Liver (tissue), 9 donors: ENCODE results near the gene PDP2. TPM values are rescaled to one million over a fixed set of nuclear protein-coding genes. Genes with fewer than 3 reads are reported as not detected.
"Not testable (repeated sequence)": the region's sequence is repeated elsewhere in the genome, so short reads cannot be mapped to it uniquely, and the experiment has no call there.

Experiments
- DNase-seq: peaks from one replicate; pipeline ENCODE4 v3.0.0-alpha.2; 2017; ENCODE audit warnings: low spot score
- H3K27ac ChIP-seq, 2 donors: one replicate each; pipeline ENCODE4 v1.7.0; 2013; ENCODE audit warnings: inconsistent platforms in 2 of 2, low read length in 2 of 2, control low read depth in 1 of 2, low read depth in 1 of 2, mild to moderate bottlenecking in 1 of 2
- H3K27me3 ChIP-seq, 4 donors: one replicate each; pipeline versions ENCODE4 v1.6.1 to v1.7.0; 2013; ENCODE audit warnings: low read length in 3 of 4, inconsistent platforms in 1 of 4, mild to moderate bottlenecking in 1 of 4, moderate library complexity in 1 of 4; ENCODE audit not compliant: control insufficient read depth in 4 of 4, insufficient read depth in 4 of 4
- H3K36me3 ChIP-seq, 4 donors: one replicate each; pipeline versions ENCODE4 v1.6.1 to v1.7.0; 2013; ENCODE audit warnings: low read length in 3 of 4, mild to moderate bottlenecking in 3 of 4, low read depth in 1 of 4, moderate library complexity in 1 of 4; ENCODE audit not compliant: control insufficient read depth in 4 of 4, insufficient read depth in 3 of 4
- H3K4me1 ChIP-seq, 4 donors: one replicate each; pipeline versions ENCODE4 v1.6.1 to v1.7.0; 2013; ENCODE audit warnings: low read length in 3 of 4, mild to moderate bottlenecking in 3 of 4, moderate library complexity in 1 of 4; ENCODE audit not compliant: control insufficient read depth in 4 of 4, insufficient read depth in 4 of 4
- H3K4me3 ChIP-seq, 3 donors: one replicate each; pipeline versions ENCODE4 v1.6.1 to v1.7.0; 2013; ENCODE audit warnings: low read length in 3 of 3, control low read depth in 1 of 3, low read depth in 1 of 3, mild to moderate bottlenecking in 1 of 3
- H3K9ac ChIP-seq, 2 donors: one replicate each; pipeline ENCODE4 v1.7.0; 2013; ENCODE audit warnings: low read length in 2 of 2, mild to moderate bottlenecking in 2 of 2, moderate library complexity in 2 of 2, control low read depth in 1 of 2, low read depth in 1 of 2
- H3K9me3 ChIP-seq, 4 donors: one replicate each; pipeline versions ENCODE4 v1.6.1 to v1.7.0; 2013; ENCODE audit warnings: low read length in 3 of 4; ENCODE audit not compliant: control insufficient read depth in 4 of 4
- EGR1 ChIP-seq, 2 donors: IDR thresholded peaks; 2 replicates each; pipeline ENCODE4 v1.6.1; 2016 to 2018; ENCODE audit warnings: antibody characterized with exemption in 2 of 2, low read depth in 2 of 2
- FOXA1 ChIP-seq: IDR thresholded peaks from 2 replicates; pipeline ENCODE4 v1.6.1; 2016; ENCODE audit warnings: antibody characterized with exemption
- FOXA2 ChIP-seq: IDR thresholded peaks from 2 replicates; pipeline ENCODE4 v1.6.1; 2016; ENCODE audit warnings: antibody characterized with exemption
- GABPA ChIP-seq, 2 donors: IDR thresholded peaks in 1 of 2; conservative IDR thresholded peaks in 1 of 2; 2 replicates each; pipeline ENCODE4 v1.6.1; 2016; ENCODE audit warnings: antibody characterized with exemption in 2 of 2, mild to moderate bottlenecking in 1 of 2, moderate library complexity in 1 of 2
- HNF4A ChIP-seq, 2 donors: conservative IDR thresholded peaks; 2 replicates each; pipeline ENCODE4 v1.6.1; 2016; ENCODE audit warnings: antibody characterized with exemption in 2 of 2, mild to moderate bottlenecking in 2 of 2
- HNF4G ChIP-seq: IDR thresholded peaks from 2 replicates; pipeline ENCODE4 v1.6.1; 2016; ENCODE audit warnings: antibody characterized with exemption
- JUND ChIP-seq, 2 donors: IDR thresholded peaks; 2 replicates each; pipeline ENCODE4 v1.6.1; 2016; ENCODE audit warnings: antibody characterized with exemption in 2 of 2
- MAX ChIP-seq: IDR thresholded peaks from 2 replicates; pipeline ENCODE4 v1.6.1; 2016; ENCODE audit warnings: antibody characterized with exemption
- NR2F2 ChIP-seq: IDR thresholded peaks from 2 replicates; pipeline ENCODE4 v1.6.1; 2016; ENCODE audit warnings: antibody characterized with exemption
- RAD21 ChIP-seq, 2 donors: IDR thresholded peaks; 2 replicates each; pipeline ENCODE4 v1.6.1; 2016; ENCODE audit warnings: antibody characterized with exemption in 2 of 2, mild to moderate bottlenecking in 2 of 2
- RXRA ChIP-seq, 2 donors: IDR thresholded peaks; 2 replicates each; pipeline ENCODE4 v1.6.1; 2017 to 2018; ENCODE audit warnings: antibody characterized with exemption in 2 of 2, mild to moderate bottlenecking in 1 of 2
- SP1 ChIP-seq: IDR thresholded peaks from 2 replicates; pipeline ENCODE4 v1.6.1; 2018; ENCODE audit warnings: antibody characterized with exemption, mild to moderate bottlenecking
- TAF1 ChIP-seq: conservative IDR thresholded peaks from 2 replicates; pipeline ENCODE4 v1.6.1; 2016; ENCODE audit warnings: antibody characterized with exemption, mild to moderate bottlenecking
- YY1 ChIP-seq: IDR thresholded peaks from 2 replicates; pipeline ENCODE4 v1.6.1; 2016; ENCODE audit warnings: antibody characterized with exemption, mild to moderate bottlenecking
- ZBTB33 ChIP-seq: IDR thresholded peaks from 2 replicates; pipeline ENCODE4 v1.6.1; 2016; ENCODE audit warnings: antibody characterized with exemption
- WGBS: extraction: QIAGEN DNeasy Blood & Tissue Kit; methylation state at CpG from one replicate; pipeline ENCODE4 v1.1.7; 2013; 5-methylcytosine and 5-hydroxymethylcytosine counted together
- polyA plus RNA-seq, 2 donors: library from polyadenylated mRNA; stranded (reverse) in 1 of 2; unstranded in 1 of 2; fragments of 200-250 nt in 1 of 2; fragments of >200 nt in 1 of 2; fragmentation: Nextera tagmentation in 1 of 2; extraction: Ambion mirVana in 1 of 2; gene quantifications; one replicate each; pipeline versions ENCODE4 v1.2.1 to v1.2.3, GENCODE V29; 2013 to 2015
- total RNA-seq, 2 donors: library from RNA; depleted of rRNA; stranded (reverse); fragments of >200 nt; gene quantifications; one replicate each; pipeline ENCODE4 v1.2.3, GENCODE V29; 2014
- TF ChIP-seq, protein P1 (sequence below): IDR thresholded peaks from 2 replicates; pipeline ENCODE4 v1.6.1; 2016; ENCODE audit warnings: antibody characterized with exemption
- TF ChIP-seq, protein P2 (sequence below): IDR thresholded peaks from 2 replicates; pipeline ENCODE4 v1.6.1; 2016; ENCODE audit warnings: antibody characterized with exemption, mild to moderate bottlenecking
- TF ChIP-seq, protein P3 (sequence below): fragments of 150-350 bp; IDR thresholded peaks from 2 replicates; pipeline ENCODE4 v1.5.1; 2017; ENCODE audit warnings: improper control_type of control experiment, low read depth, low read length; ENCODE audit not compliant: missing input control
- donor health status: healthy.
- donor health status: healthy.
- donor health status: healthy.
- donor health status: healthy.
- donor health status: healthy.

PDP2 gene
- total and polyA plus RNA-seq, 4 donors, result 2.3 to 9.4 (median 6.1) TPM

DNA sequence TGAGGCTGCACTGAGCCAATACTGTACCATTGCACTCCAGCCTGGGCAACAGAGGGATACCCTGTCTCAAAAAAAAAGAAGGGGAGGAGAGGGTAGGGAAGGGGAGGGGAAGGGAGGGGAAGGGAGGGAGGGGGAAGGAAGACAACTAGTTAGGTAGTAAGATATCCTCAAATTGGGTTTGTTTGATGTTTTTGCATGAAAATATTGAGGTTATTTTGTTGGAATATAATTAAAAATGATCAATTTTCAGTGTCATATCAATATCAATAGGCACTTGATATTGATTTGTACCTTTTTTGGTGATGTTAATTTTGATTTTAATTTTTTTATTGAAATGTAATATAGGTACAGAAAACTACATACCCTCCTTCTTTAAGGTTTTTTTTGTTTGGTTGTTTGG, 16.6 kb upstream of the PDP2 start (continued):
- TF ChIP-seq MAX, result no peak
- TF ChIP-seq SP1, result no peak
- TF ChIP-seq FOXA2, result no peak
- TF ChIP-seq HNF4G, result no peak
- no peak for TF ChIP-seq EGR1 (IDR thresholded peaks at IDR 0.05; ENCODE audit: low read depth in 2 of 2)
- no peak for TF ChIP-seq JUND (IDR thresholded peaks at IDR 0.05)
- TF ChIP-seq GABPA (IDR thresholded peaks at IDR 0.05 in 1 of 2, conservative IDR thresholded peaks at IDR 0.05 in 1 of 2), result no peak
- no peak for TF ChIP-seq NR2F2
- no peak for TF ChIP-seq RXRA (IDR thresholded peaks at IDR 0.05)
- TF ChIP-seq FOXA1, result no peak
- TF ChIP-seq RAD21 (IDR thresholded peaks at IDR 0.05), result no peak

DNA sequence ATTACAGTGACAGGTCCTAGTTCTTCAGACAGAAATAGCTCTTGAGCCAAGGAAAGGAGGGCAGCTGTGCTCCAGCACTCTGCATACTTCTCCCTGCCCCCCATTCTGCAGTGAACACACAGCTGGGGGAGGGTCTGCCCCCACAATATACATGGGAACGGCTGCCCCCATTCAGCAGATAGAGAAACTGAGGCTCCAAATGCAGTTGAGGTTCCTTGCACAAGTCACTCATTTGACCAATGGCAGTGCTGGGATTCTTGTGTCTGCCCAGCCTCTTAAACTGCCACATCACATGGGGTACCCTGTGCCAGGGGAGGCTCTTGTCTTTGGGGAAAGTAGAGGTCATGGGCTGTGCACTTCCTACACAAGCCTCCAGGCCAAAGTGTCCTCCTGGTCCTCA, 10.9 kb upstream of the PDP2 start:
- no peak overlapping the region for H3K9ac ChIP-seq
- no peak for DNase-seq
- peaks cover 0 to 9% (median 3%) of the 10 kb centered on the region in 4 donors for H3K4me1 ChIP-seq
- no peaks in the 10 kb centered on the region for H3K9me3 ChIP-seq
- H3K36me3 ChIP-seq, result no peaks in the 10 kb centered on the region
- no peaks in the 10 kb centered on the region for H3K27me3 ChIP-seq
- no peak overlapping the region for H3K27ac ChIP-seq
- TF ChIP-seq YY1 (no peak), RXRA (IDR thresholded peaks at IDR 0.05) (no peak), HNF4G (no peak), FOXA2 (no peak), JUND (IDR thresholded peaks at IDR 0.05) (no peak), HNF4A (conservative IDR thresholded peaks at IDR 0.05) (no peak), EGR1 (IDR thresholded peaks at IDR 0.05; ENCODE audit: low read depth in 2 of 2) (no peak), TAF1 (no peak), RAD21 (IDR thresholded peaks at IDR 0.05) (no peak), ZBTB33 (no peak), FOXA1 (no peak), NR2F2 (no peak), MAX (no peak), GABPA (IDR thresholded peaks at IDR 0.05 in 1 of 2, conservative IDR thresholded peaks at IDR 0.05 in 1 of 2) (no peak)
- TF ChIP-seq, protein P1, sequence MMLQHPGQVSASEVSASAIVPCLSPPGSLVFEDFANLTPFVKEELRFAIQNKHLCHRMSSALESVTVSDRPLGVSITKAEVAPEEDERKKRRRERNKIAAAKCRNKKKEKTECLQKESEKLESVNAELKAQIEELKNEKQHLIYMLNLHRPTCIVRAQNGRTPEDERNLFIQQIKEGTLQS, result no peak
- TF ChIP-seq, protein P2, sequence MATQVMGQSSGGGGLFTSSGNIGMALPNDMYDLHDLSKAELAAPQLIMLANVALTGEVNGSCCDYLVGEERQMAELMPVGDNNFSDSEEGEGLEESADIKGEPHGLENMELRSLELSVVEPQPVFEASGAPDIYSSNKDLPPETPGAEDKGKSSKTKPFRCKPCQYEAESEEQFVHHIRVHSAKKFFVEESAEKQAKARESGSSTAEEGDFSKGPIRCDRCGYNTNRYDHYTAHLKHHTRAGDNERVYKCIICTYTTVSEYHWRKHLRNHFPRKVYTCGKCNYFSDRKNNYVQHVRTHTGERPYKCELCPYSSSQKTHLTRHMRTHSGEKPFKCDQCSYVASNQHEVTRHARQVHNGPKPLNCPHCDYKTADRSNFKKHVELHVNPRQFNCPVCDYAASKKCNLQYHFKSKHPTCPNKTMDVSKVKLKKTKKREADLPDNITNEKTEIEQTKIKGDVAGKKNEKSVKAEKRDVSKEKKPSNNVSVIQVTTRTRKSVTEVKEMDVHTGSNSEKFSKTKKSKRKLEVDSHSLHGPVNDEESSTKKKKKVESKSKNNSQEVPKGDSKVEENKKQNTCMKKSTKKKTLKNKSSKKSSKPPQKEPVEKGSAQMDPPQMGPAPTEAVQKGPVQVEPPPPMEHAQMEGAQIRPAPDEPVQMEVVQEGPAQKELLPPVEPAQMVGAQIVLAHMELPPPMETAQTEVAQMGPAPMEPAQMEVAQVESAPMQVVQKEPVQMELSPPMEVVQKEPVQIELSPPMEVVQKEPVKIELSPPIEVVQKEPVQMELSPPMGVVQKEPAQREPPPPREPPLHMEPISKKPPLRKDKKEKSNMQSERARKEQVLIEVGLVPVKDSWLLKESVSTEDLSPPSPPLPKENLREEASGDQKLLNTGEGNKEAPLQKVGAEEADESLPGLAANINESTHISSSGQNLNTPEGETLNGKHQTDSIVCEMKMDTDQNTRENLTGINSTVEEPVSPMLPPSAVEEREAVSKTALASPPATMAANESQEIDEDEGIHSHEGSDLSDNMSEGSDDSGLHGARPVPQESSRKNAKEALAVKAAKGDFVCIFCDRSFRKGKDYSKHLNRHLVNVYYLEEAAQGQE, result no peak
- TF ChIP-seq, protein P3, sequence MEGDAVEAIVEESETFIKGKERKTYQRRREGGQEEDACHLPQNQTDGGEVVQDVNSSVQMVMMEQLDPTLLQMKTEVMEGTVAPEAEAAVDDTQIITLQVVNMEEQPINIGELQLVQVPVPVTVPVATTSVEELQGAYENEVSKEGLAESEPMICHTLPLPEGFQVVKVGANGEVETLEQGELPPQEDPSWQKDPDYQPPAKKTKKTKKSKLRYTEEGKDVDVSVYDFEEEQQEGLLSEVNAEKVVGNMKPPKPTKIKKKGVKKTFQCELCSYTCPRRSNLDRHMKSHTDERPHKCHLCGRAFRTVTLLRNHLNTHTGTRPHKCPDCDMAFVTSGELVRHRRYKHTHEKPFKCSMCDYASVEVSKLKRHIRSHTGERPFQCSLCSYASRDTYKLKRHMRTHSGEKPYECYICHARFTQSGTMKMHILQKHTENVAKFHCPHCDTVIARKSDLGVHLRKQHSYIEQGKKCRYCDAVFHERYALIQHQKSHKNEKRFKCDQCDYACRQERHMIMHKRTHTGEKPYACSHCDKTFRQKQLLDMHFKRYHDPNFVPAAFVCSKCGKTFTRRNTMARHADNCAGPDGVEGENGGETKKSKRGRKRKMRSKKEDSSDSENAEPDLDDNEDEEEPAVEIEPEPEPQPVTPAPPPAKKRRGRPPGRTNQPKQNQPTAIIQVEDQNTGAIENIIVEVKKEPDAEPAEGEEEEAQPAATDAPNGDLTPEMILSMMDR, result no peak
- H3K4me3 ChIP-seq, result no peak overlapping the region
- 92% methylated on average over 1 of the region's 1 CpG for WGBS

DNA sequence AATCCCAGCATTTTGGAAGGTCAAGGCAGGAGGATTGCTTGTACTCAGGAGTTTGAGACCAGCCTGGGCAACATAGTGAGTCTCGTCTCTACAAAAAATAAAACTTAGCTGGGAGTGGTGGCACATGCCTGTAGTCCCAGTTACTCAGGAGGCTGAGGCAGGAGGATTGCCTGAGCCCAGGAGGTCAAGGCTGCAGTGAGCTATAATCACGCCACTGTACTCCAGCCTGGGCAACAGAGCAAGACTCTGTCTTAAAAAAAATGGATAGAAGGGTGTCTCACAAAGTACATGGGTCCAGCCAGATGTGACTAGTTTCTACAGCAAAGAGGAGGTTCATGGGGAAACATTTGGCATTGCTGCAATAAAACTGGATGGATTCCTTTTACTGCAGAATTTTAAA, 9.0 kb upstream of the PDP2 start:
- not testable (repeated sequence) for H3K4me1 ChIP-seq, H3K27me3 ChIP-seq, H3K36me3 ChIP-seq, H3K9ac ChIP-seq, H3K27ac ChIP-seq, H3K9me3 ChIP-seq, H3K4me3 ChIP-seq, DNase-seq
- WGBS, result 86% methylated on average over 2 of the region's 2 CpGs
